Stimulated activated CD8-positive, alpha-beta memory T cell treated with anti-CD3 and anti-CD28 coated beads, Interleukin-2, amount 100 ng/mL, for 48 hours (primary cell): ENCODE data around the gene VWDE.

Experiments used
- DNase-seq, 2 donors: peaks; one replicate each; pipeline ENCODE4 v3.0.0-alpha.2; 2020; ENCODE audit warnings: low read depth in 2 of 2

The VWDE gene

DNA sequence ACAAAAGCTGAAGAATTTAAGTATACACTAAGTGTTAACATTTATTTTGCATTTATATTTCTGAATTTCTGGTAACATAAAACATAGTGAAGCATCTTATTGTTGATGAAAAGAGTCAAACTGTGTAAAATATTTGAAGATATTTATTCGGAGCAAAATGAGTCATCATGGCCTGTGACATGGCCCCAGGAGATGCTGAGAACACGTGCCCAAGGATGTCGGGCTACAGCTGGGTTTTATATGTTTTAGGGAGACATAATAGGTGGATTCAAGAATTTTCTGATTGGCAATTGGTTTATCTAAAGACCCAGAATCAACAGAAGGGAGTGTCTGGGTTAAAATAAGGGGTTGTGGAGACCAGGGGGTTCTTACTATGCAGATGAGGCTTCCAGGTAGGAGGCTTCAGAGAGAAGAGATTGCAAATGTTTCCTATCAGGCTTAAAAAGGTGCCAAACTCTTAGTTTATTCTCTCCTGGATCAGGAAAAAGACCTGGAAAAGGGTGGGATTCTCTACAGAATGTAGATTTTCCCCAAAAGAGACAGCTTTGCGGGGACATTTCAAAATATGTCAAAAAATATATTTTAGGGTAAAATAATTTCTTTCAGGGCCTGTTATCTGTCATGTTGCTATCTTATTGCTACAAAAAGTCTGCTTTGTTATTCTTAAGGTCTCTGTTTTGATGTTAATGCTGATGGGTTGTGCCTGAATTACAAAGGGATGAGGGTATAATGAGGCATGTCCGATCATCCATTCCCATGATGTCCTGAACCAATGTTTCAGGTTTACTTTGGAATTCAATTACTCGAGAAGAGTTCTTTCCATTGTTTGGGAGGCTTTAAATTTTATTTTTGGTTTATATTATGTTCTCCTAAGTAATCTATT lies 74.5 kb downstream of the VWDE start:
- DNase-seq: no peak

DNA sequence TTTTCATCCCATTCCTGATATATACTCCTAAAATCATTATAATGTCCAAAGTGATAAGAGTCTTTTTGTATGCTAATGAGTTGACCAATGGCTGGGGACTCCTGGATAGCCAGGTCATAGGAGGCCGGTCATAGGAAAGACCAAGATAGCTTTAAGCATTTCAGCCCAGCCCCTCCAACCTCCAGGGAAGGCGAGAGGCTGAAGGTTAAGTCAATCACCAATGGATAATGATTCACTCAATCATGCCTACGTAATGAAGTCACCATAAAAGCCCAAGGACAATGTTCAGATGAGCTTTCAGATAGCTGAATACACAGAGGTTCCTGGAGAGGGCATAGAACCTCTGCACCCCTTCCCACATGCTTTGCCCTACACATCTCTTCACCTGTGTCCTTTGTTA lies 75.7 kb downstream of the VWDE start:
- DNase-seq: no peak

DNA sequence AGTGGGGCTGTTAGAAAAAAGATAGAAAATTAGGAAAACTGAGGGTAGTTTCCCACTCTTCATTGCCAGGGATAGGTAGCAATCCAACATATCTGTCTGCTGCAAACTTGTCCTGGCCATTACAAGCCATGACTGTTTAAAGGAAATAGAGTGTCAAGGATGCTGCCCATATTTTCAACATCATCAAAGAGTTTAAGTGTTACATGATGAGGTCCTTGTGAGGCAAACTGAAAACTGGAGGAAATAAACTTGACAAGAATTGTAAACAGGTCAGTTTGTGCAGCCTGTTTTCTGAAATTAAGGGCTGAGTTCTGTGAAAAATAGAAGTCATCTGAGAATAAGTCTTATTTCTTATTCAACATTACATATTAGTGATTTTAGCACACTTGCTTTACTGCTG lies 78.0 kb downstream of the VWDE start:
- no peak for DNase-seq

DNA sequence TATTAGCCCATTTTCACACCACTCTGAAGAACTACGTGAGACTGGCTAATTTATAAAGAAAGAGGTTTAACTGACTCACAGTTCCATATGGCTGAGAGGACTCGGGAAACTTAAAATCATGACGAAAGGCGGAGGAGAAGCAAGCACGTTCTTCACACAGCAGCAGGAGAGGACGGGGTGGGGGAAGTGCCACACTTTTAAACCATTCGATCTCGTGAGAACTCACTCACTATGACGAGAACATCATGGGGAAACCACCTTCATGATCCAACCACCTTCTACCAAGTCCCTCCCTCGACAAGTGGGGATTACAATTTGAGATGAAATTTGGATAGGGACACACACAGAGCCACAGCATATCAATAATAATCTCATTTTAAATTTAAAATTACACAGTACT lies 80.2 kb downstream of the VWDE start:
- no peak for DNase-seq

DNA sequence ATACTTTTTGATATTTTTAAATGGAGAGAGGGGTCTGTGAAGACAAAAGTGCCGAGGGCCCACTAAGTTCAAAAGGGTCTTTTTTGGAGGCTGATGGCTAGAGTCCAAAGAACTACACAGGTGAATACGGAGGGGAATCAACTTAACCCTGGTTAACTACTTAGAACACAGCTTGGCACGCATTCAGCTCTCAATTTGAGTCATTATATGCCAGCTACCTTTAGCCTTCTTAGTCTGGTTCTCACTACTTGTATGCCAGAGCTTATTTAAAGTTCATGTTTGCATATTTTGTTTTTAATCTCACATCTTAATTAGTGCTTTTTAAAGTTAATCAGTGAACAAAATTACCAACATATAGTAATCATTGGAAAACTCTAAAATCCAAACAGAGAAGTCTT lies 80.8 kb downstream of the VWDE start:
- DNase-seq: no peak

DNA sequence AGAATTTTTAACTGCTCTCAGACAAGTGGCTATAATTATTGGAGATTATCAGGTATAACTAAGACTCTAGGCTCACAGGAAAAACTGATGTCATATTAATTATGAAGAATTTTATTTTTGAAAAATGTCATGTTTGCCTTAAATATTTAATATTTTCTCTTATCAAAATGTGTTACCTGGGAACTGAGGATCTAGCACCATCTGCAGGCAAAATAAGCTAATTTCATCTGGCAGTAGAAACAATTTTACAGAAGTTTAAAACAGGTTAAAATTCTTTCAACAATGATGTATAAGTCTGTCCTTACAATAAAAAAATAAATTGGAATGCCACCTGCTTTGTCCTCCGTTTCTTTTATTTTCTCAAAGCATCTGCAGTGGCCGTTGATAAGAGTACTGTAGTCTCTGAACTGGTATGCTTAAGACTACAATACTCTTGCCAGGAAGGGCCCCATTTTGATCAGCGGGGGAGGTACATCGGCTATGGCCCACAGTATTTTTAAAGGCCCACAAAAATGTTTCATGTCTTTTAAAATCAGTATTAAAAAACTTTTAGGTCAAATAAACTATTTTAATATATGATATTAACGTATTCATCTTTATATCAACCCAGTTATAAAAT lies 81.3 kb downstream of the VWDE start:
- DNase-seq: no peak

DNA sequence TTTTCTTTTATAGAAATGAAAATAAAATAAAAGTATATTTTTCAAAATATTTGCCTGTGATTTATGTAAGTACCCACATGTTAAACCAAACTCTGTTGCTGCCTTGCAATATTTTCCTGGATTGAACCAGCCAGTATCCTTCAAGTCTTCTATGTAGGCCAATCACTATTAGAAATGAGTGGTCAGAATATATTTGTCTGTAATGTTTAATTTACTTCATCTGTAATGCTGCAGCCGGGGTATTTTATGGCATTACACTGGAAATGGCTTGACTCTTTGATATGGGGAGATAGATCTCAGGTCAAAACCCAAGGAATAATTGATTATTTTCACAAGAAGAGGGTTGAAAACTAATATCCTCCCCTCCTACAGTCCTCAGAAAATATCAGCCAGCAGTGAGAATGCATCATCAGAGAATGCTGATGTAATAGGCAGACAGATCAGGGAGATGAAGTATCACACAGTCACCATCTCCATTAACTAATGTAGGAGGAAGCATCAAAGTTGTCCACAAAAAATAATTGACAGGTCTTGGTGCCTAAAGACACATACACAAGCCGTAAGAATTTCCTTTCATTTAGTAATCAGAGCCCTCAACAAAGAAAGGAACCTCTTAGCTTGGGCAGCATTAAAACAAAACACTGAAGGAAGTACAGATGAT lies 82.5 kb downstream of the VWDE start:
- DNase-seq: no peak

DNA sequence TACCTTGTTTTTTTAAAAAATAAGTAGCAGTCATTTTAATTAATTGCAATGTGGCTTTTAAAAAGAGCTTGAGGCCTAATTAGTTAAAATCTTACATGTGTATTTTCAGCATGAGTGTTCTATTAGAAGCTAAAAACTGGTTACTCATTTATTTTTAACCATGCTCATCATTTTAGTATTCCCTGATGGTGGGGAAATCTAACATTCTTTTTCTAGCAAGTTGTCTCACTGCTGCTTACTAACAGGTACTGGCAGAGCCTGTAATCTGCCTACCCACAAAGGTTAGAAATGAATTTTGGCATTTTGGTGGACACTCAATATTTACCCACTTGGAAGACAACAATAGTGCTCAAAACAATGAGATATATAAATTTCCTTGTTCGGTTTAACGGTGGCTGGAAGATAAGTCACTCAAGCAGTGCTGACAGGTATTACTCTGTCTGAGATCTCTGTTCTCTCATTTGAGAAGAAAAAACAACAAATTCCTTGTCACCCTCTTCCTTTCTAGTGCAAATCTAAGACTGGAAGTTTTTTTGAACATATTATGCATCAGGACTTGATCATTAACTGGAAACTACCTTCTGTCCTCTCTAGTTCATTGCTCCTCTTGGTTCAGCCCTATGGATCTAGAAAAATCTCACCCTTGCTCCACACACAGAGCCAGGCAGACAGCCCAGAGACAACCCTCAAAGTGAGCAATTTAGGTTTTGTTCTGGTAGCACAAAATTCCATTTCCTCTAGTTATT lies 83.3 kb downstream of the VWDE start:
- no peak for DNase-seq

DNA sequence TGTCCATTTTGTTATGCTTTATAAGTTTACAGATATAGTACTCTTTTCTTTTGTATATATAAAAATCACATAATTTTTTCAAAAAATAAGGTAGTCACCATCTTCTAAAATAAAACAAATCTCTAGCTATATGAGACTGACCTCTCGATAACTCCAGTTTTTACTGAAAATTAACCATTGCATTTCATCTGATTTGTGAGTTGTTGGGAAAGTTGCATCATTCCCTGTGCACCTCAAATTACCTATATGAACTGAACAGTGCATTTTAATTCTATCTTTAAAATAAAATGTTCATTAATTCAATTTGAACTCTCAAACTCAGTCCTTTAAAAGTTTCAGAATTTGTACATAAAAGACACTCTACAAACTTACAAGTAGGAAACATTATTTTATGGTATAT lies 86.0 kb downstream of the VWDE start:
- no peak for DNase-seq

DNA sequence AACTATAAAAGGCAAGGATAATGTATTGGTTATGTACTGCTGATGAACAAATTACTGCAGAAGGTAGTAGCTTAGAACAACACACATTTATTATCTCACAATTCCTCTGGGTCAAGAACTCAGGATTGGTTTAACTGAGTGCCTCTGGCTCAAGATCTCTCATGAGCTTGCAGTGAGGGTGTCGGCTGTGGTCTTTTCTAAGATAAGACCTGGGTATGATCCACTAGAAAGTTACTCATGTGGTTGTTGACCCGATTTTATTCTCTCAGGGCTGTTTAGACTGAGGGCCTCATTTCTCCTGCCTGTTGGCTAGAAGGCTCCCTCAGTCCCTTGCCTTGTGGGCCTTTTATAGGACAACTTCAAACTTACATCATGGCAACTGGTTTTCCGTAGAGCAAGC lies 86.7 kb downstream of the VWDE start:
- no peak for DNase-seq

DNA sequence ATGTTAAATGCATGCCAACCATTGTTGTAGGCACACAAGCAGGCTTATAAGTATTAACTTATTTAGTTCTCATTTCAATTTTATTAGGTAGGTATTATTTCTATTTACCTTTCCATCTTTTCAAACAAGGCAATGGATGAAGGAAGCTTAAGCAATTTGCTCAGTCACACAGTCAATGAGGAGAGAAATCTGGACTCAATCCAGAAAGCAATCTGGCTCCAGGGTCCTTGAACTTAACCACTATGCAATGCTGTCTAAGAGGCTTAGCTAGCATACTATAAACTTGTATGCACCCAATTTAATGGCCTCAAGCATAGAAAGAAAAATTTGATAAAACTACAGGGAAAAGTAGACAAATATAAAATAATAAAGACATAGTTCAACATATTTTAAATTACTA lies 88.6 kb downstream of the VWDE start:
- no peak for DNase-seq

DNA sequence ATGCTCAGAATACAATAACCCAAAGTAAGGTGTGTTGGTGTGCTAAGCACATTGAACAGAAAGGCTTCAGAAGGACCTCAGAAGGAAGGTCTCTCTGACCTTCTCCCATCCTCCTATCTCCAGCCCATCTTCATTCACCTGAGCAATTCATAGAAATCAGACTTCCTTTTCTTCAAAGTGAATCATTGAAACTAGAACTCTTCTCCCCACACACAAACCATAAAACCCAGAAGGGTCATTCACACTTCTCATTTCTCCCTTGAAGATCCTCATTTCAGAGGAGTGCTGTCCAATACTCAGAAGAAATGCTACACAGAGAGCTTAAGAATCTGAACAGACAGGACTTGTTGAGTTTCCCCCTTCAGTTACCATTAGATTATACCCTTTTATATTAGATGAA lies 89.5 kb downstream of the VWDE start:
- DNase-seq: no peak

DNA sequence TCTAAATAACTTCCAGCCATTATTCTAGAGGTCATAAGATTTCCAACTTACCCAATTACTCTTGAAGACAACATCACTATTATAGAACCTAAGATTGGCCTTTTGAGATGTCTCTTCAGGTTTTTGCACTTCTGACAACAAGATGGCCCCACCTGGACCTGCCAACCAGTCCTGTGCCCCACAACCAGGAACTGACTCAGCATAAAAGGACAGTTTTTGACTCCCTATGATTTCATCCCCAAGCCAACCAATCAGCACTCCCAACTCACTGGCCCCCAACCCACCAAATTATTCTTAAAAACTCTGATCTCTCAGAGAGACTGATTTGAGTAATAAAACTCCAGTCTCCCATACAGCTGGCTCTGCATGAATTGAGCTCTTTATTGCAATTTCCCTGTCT lies 98.2 kb downstream of the VWDE start:
- DNase-seq: no peak

DNA sequence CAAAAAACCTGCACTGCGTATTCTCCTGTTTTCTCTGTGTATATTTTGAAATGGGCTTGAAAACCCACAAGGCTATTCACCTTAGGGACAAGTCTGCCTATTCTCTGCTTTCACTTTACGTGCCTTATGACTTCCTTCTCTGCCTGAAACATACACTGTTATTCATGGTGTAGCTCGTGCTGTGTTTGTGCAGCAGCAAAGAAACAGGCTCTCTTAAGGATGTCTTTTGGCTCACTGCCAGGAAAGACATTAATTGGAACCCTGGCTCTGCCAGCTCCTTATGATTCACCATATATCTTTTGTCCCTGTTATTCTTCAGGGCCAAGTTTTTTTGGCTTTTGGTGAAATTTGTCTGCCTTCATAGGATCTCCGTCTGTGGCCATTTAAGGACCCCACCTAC lies 100.2 kb downstream of the VWDE start:
- DNase-seq: no peak

DNA sequence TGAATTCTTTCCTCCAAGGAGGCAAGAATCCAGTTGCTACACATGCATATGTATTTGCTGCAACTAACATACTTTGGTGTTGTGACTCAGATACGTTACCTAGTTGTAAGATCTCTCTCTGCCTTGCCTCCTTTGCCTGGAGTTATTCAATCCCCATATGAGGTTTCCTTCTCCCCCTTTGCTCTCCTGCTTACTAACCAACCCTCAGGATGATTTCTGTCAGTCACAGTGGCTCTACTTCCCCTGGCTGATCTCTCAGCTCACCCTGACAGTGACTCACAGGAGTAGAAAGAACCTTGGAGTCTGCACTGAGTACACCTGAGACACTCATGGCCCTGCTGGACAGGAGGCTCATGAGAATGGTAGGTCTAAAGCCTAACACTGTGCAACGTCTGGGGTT lies 100.6 kb downstream of the VWDE start:
- DNase-seq: no peak

DNA sequence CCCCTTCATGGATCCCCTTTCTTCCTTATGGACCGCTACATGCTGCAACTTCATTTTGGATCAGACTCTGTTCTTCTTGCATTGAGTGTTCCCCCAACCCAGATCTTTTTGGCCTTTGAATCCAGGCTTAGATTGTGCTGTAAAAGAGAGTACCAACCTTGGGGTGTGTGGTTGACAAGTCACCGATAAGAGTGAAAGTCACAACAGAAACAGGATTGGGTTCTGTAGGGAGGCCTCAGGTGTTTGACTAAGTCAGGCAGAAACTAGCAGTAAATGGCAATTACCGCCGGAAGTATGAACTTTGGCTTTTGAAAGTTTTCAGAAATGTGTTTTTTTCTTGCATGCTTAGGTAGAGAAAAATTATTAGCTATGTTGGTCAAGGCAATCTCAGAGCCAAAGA lies 103.2 kb downstream of the VWDE start:
- no peak for DNase-seq

DNA sequence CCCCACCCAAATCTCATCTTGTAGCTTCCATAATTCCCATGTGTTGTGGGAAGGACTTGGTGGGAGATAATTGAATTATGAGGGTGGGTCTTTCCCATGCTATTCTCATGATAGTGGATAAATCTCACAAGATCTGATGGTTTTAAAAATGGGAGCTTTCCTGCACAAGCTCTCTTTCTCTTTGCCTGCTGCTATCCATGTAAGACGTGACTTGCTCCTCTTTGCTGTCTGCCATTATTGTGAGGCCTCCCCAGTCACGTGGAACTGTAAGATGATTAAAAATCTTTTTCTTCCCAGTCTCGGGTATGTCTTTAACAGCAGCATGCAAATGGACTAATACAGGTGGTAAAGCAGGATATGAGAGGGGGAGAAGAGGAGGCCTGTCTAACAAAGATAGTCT lies 104.3 kb downstream of the VWDE start:
- no peak for DNase-seq

DNA sequence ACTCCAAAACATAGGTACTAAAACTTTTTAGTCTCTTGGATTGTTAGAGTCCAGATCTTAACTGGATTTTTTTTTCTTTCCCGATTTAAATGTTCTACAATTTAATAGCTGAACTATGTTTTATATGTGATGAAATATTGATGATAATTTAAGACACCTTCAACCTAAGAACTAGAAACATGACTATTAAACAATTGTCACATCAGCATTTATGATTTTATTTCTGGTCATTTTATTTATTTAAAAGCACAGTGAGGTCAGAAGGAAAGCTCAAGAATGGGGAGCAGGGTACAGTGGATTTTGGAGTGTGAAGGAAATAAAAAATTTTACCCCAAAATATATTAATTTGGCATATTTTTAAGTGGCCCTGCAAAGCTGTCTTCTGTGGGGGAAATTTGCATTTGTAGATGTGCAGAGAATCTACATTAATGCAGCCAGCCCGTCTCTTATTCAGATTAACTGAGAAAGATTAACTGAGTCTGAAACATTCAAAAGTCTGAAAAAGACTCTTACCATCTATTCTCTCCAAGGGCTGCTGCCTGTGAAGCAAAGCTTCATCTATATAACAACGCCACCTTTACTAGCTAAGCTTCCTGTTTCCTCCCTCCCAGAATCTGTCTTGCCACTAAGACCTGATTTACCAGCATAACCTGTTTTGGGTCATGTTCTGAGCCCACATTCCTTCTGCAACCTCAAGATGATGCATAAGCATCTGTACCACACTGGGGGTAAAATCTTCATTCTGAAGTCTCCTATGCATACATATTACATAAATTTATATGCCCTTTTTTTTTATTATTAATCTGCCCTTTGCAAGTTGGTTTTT lies 106.2 kb downstream of the VWDE start:
- no peak for DNase-seq

DNA sequence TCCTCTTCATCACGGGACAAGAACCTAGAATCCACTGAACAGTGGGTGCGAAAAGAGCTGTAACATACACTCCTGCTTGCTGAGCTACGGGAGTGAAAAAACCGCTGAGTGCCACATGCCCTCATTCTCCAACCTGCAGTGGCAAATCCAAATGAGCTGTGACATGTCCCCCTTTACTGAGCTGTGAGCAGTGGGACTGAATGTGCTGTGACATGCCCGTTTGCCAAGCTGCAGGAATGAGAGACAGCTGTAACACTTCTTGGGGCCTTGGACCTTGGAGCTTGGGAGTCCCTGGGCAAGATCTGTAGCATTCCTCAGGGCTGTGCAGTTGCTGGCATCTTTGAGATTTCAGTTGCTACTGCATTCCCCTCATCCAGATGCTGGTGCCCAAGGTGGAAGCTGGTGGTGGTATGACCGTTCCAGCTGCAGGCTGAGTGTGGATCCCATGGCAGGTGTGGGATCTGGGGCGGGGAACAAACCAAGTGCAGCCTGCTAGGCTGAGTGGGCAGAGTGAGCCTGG lies 107.6 kb downstream of the VWDE start:
- no peak for DNase-seq

DNA sequence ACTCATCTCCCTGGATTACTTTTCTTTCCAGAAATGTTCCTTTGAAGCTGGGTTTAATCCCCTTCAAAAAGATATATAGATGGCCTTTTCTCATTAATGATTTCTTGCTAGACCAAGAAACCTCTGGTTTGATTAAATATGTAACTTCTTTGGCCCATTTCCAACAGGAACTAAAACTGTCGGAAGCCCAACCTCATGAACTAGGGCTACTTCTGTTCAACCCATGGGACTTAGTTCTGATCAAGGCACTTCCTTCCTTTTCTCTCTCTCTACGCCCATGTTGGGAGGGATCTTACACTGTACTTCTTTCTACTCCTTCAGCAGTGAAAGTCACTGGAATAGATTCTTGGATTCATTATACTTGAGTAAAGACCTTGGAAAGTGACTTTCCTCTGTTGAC lies 109.0 kb downstream of the VWDE start:
- DNase-seq: no peak

DNA sequence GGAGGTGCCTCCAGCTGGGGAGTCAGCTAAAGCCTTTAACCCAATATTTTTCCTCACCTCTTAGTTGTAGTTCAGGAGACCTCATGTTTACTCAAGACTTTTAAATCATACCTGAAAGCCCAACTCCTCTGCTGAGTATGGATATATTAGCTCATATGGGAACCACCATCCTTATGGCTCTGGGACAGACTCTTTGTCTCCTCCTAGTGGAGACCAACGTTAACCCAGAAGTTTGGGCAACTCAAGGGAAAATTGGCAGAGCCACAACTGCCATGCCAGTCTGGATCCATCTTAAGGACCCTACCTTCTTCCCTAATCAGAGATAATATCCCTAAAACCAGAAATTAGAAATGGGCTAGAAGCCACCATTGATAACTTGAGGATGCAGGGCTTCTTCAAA lies 111.8 kb downstream of the VWDE start:
- DNase-seq: no peak
